Measurements from ENCODE around the gene REXO1.

The REXO1 gene

DNA sequence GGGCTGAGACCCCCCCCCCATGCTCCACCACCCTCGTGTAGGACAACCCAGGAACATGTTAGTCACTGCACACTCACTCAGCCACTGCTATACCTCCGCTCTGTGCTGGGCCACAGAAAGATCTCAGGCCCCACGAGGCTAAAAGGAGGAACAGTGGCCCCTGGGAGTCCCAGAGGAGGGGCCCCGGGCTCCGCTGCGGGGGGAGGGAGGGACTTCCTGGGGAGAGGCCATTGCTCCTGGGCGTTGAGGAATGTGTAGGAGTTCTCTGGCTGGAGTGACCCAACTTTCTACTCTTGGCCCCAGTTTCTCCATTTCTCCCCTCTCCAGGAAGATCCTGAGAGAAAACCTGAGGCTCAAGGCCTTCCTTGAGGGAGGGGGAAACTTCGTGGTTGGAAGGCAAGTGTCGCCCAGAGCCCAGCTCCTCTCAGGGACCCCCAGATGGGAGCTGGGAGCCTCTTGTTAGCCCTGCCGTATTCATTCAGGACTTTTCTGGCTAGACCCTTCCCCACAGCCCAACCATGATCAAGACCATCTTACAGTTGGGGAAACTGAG is 81.4 kb downstream of the REXO1 start:
- Histone ChIP-seq H3K36me3 (ENCODE audit: control insufficient read depth in 2 of 2, insufficient read depth in 2 of 2, low read length in 2 of 2) (no peaks in the 10 kb centered on the region), H3K27me3 (ENCODE audit: control insufficient read depth in 2 of 2, insufficient read depth in 2 of 2, low read length in 2 of 2) (peaks cover 52 to 61% of the 10 kb centered on the region in 2 donors), H3K4me3 (ENCODE audit: low read length in 2 of 2) (no peak overlapping the region), H3K9me3 (ENCODE audit: control insufficient read depth in 2 of 2, low read length in 2 of 2) (peaks cover 4 to 7% of the 10 kb centered on the region in 2 donors), H3K9ac (ENCODE audit: low read depth in 1 of 2, low read length in 2 of 2) (no peak overlapping the region), H3K27ac (ENCODE audit: low read depth in 2 of 2, low read length in 2 of 2) (no peak overlapping the region), H3K4me1 (ENCODE audit: control insufficient read depth in 2 of 2, insufficient read depth in 2 of 2, low read length in 2 of 2) (no peaks in the 10 kb centered on the region)

DNA sequence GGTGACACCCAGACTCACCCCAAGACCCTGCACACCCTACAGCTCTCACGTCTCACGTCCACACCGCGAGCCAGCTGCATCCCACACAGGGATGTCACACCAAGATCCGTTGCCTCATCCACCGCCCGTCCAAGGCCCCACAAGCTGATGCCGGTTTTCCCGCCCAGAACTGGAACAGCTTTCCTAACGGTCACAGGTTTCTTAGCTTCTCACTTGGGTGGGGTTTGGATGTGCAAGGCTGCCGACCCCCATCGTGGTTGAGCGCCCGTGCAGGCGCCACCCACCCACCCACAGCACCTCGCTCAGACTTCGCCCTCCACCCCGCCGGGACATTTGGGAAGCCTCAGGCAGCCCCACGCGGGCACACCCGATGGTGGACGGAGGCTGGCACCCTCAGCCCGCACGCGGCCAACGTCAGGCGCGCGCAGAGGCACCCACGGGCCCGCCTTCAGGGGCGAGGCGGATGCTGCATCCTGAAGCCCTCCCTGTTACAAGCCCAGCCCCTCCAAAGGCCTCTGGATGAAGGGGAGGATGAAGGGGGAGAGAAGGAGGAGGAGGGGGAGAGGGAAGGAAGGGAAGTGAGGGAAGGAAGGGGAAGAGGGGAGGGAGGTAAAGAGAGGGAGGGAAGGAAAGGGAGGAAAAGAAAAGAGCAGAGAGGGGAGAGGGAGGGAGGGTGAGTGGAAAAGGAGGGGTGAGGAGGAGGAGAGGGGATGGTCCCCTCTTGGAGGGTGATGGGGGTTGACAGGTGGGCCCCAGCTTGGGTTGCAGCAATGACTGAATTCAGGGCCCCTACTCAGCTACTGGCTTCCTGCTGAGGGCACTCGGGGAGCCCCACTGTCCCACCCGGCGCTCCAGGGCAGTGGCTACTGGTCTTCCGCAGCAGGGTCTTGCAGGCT is 82.1 kb downstream of the REXO1 start:
- Histone ChIP-seq H3K27me3 (ENCODE audit: control insufficient read depth in 2 of 2, insufficient read depth in 2 of 2, low read length in 2 of 2) (peaks cover 53 to 67% of the 10 kb centered on the region in 2 donors), H3K36me3 (ENCODE audit: control insufficient read depth in 2 of 2, insufficient read depth in 2 of 2, low read length in 2 of 2) (no peaks in the 10 kb centered on the region), H3K9ac (ENCODE audit: low read depth in 1 of 2, low read length in 2 of 2) (no peak overlapping the region), H3K4me3 (ENCODE audit: low read length in 2 of 2) (no peak overlapping the region), H3K27ac (ENCODE audit: low read depth in 2 of 2, low read length in 2 of 2) (no peak overlapping the region), H3K9me3 (ENCODE audit: control insufficient read depth in 2 of 2, low read length in 2 of 2) (peaks cover 4 to 7% of the 10 kb centered on the region in 2 donors), H3K4me1 (ENCODE audit: control insufficient read depth in 2 of 2, insufficient read depth in 2 of 2, low read length in 2 of 2) (no peaks in the 10 kb centered on the region)

Data from mucosa of rectum (tissue), 2 donors.